HG03139 (cell line): ENCODE data around the gene CHCT1.

Experiments
- ATAC-seq: cut with Tn5 transposase; IDR thresholded peaks from one replicate; pipeline ENCODE4 v1.9.1; 2021; ENCODE audit not compliant: unreplicated experiment

The CHCT1 gene

GRCh38 chr17:60439501-60439900 is 17.2 kb downstream of the CHCT1 start:
- ATAC-seq = no peak

GRCh38 chr17:60442271-60443173 is 20.2 kb downstream of the CHCT1 start:
- ATAC-seq = no peak

GRCh38 chr17:60443713-60444112 is 21.4 kb downstream of the CHCT1 start:
- ATAC-seq = no peak

GRCh38 chr17:60445144-60445543 is 22.9 kb downstream of the CHCT1 start:
- no peak for ATAC-seq

GRCh38 chr17:60447375-60447774 is 25.1 kb downstream of the CHCT1 start:
- no peak for ATAC-seq

DNA sequence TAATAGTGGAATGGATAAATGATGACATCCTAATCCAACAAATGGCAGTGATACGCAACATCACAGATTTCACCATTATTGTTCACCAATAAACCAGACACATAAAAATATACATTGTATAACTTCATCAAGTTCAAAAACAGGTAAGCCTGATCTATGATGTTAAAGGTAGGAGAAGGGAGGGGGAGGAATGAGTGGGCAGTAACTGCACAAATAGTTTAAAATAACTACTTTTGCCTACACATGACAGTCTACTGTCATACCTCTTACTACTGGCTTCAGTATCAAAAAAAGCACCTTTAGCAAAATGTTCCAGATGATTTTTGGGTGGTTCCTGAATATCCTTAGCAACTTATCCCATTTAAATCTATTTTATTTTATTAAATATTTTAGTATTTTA is 28.8 kb downstream of the CHCT1 start:
- no peak for ATAC-seq

DNA sequence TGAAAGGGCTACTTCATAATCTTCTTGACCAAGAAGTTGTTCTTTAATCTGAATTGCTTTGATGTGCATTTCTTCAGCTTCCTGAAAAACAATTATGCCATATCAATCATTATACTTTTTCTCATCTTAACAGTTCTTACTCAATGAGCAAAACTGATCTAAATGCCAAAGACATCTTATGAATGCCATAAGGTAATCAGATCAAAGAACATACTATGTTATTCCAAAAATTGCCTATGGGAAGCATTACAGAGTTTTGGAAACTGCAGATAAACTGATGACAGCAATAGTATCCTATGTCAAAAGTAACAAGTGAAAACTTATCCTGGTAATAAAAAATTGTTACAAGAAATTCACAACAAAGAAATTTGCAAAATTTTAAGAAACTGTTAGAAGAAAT is 29.7 kb downstream of the CHCT1 start:
- ATAC-seq = no peak

DNA sequence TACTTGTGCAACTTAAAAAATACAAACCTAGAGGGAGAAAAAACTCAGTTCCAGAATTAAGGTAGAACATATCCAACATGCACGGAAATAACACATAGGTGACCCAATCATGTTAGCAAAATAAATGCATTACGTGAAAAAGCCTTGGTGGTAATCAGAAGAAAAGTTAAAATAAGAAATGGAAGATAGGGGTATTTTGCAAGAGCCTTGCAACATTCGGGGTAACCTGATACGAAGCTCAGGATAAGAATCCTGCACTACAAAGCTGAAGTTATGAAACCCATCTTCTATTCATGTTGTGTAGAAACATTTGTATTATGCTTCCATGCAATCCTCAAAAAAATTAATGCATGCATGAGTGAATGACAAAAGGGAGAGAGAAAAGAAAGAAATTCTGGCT is 33.1 kb downstream of the CHCT1 start:
- ATAC-seq = no peak

DNA sequence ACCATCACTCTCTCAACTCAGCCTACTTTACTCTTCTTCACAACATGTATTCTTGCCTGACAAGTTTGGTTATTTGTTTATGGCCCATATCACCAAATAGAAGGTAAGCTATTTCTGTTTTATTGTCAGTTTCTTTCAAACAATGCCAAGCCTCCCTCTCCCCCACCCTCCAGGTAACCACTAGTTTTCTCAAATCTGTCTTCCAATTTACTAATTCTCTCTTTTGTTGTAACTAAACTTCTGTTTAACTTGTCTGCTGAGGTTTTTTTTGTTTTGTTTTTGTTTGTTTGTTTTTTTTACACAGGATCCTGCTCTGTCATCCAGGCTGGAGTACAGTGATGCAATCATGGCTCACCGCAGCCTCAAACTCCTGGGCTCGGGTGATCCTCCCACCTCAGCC is 34.9 kb downstream of the CHCT1 start:
- ATAC-seq = no peak

- ATAC-seq = no peak
Measured at GRCh38 chr17:60461584-60461983, 39.3 kb downstream of the CHCT1 start.

DNA sequence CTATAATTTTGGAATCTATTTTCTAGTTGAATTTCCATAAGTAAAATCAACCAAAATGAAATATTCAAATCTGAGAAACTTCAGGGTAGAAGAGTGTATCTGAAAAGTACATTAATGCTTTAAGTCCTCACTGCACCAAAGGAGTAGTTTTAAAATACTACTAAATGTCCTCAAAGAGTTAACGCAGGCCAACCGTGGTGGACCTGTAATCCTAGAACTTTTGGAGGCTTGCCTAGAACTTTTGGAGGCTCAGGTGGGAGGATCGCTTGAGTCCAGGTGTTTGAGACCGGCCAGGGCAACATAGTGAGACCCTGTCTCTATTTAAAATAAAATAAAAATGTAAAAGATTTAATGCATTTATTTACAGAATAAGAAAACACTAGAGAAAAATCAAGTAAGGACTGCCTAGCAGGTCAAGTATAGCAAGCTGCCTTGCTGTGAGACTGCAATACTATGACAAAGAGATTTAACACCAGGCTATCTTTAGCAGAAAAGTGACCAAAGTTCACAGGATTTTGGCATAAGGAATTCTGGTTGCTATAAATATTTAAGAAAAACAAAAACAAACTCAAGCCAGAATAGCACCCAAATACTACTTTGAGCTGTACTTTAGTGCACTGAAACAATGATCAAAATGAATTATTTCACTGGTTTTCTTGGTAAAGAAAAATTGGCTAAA is 41.0 kb downstream of the CHCT1 start:
- ATAC-seq = no peak

DNA sequence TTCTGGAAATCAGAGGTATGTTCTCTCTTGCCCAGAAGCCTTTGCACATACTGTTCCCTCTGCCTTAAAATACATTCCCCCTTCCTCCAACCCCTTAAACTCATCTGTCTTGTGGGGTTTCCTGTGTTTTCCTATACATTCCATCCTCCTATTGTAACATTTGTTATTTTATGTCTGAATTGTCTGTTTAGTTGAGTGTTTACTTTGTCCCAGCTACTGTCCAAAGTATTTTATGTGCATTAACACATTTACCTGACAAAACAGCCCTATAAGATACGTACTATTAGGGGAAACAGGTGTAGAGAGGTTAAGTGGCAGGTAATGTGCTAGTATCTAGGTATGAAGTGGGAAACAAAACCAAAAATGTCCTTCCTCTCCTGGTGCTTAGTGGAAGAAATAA is 42.1 kb downstream of the CHCT1 start:
- no peak for ATAC-seq

DNA sequence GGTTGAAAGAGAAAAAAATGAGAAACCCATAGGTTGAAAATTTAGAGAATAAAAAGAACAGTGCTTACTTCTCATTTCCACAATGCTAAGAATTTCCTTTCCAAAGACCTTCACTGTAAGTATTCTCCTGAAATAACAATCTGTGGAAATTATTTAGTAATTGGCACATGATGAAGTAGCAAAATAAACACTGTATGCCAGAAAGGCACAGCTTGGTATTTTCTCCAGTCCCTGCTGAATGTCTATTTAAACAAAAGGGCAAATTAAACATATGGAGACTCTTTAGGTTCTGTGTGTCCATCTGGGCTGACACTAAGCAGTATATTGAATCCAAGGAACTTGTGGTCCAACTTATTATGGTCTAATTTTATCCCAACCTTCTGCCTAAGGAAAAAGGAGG is 46.1 kb downstream of the CHCT1 start:
- ATAC-seq = no peak

DNA sequence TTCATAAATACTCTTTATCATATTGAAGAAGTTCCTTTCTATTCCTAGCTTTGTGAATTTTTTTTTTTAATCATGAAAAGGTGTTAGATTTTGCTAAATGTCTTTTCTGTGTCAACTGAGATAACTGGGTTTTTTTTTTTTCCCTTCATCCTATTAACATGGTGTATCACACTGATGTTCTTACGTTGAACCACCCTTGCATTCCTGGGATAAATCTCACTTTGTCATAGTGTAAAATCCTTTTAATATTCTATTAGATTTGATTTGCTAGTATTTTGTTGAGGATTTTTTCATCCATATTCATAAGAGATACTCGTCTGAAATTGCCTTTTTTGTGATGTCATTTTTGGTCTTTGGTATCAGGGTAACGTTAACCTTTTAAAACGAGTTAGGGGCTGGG is 49.2 kb downstream of the CHCT1 start:
- no peak for ATAC-seq

- no peak for ATAC-seq
Measured at GRCh38 chr17:60472449-60472848, 50.2 kb downstream of the CHCT1 start.

DNA sequence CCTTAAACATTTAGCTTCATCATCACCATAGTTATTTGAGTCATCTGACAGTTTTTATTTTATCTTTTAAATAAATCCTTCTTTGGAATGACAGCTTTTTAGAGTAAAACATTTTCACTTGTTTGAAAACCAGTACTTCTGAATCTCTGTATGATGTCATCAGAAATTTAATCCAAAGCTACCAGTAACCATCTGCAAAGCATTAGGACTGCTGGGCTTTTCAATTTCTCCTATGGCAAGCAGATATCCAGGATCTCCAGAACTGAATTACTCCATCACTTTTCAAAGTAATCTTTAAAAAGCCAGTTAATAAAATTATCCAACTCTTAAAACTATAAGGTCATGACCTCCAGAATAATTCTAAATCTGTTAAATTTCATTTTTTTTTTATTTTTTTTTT is 51.5 kb downstream of the CHCT1 start:
- ATAC-seq = no peak
